Testis (tissue), 3 donors: Measurements from ENCODE around the gene GFM1. TPM values are rescaled to one million over a fixed set of nuclear protein-coding genes. Genes with fewer than 3 reads are reported as not detected.
"Not testable (repeated sequence)": the region's sequence is repeated elsewhere in the genome, so short reads cannot be mapped to it uniquely, and the experiment has no call there.

Experiments
- DNase-seq: peaks from one replicate; pipeline ENCODE4 v3.0.0-alpha.2; 2019
- H3K27ac ChIP-seq, 2 donors: fragments of 200-600 bp; sonication (generic); one replicate each; pipeline ENCODE4 v1.5.1; 2019
- H3K27me3 ChIP-seq: fragments of 200-600 bp; sonication (generic); one replicate; pipeline ENCODE4 v1.5.1; 2019
- H3K36me3 ChIP-seq: fragments of 200-600 bp; sonication (generic); one replicate; pipeline ENCODE4 v1.5.1; 2017; ENCODE audit warnings: low read depth; ENCODE audit errors: missing control alignments
- H3K4me1 ChIP-seq: fragments of 200-600 bp; sonication (generic); one replicate; pipeline ENCODE4 v1.5.1; 2019
- H3K4me3 ChIP-seq, 2 donors: fragments of 200-600 bp; sonication (generic); one replicate each; pipeline ENCODE4 v1.5.1; 2017 to 2019
- H3K9me3 ChIP-seq: fragments of 200-600 bp; sonication (generic); one replicate; pipeline ENCODE4 v1.5.1; 2017
- POLR2A ChIP-seq: fragments of 450-650 bp; IDR thresholded peaks from one replicate; pipeline ENCODE4 v1.6.1; 2017; ENCODE audit warnings: antibody characterized with exemption, mild to moderate bottlenecking, moderate library complexity
- WGBS, 2 donors: methylation state at CpG; one replicate each; pipeline ENCODE4 v1.1.5; 2018; 5-methylcytosine and 5-hydroxymethylcytosine counted together
- intact Hi-C: fragments of 100-400 bp; cut with DNase I; formaldehyde crosslinking; loops from one replicate; pipeline ENCODE4 v1.15.1; 2023; ENCODE audit warnings: low total_unique reads
- polyA plus RNA-seq: library from polyadenylated mRNA; stranded (reverse); fragments of 350-450 nt; fragmentation: Illumina TruSeq; extraction: RNeasy Lipid Tissue Mini Kit (QIAGEN cat#74804); gene quantifications from one replicate; pipeline ENCODE4 v1.2.3, GENCODE V29; 2014; ENCODE audit warnings: low read depth, low replicate concordance; ENCODE audit not compliant: insufficient read depth
- total RNA-seq, 2 donors: library from RNA; depleted of rRNA; stranded (reverse); fragments of >200 nt; gene quantifications; one replicate each; pipeline ENCODE4 v1.2.3, GENCODE V29; 2016
- TF ChIP-seq, protein P1 (sequence below), 3 experiments: fragments of 450-650 bp in 2 of 3; fragments of 200-600 bp in 1 of 3; sonication (generic) in 1 of 3; IDR thresholded peaks; one replicate each; pipeline ENCODE4 v1.5.1; 2016 to 2019; ENCODE audit warnings: antibody characterized with exemption in 3 of 3, mild to moderate bottlenecking in 2 of 3, moderate library complexity in 1 of 3

Gene GFM1
- total and polyA plus RNA-seq, 3 donors from 2014 or later: 48.1 to 83.1 (median 76.6) TPM

DNA sequence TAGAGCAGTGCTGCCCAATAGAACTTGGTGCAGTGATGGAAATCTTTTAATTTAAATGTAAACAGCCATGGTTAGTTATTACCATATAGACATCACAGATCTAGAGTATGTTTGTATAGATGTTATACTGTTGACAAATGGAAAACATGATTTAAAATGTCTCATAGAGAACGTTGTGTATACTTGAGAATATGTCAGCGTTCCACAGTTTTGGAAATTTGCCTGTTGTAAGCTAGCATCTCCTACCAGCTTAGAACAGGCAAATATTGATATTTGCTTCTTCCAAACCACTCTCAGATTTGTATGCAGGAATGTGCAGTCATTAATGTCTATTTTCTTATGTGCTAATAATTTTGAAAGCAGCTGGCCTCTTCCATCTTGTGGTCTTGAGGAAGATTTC is 36.5 kb downstream of the GFM1 start:
- 83 to 85% methylated on average over 2 of the region's 2 CpGs for WGBS, 2 donors
- Histone ChIP-seq H3K4me1 (no peaks in the 10 kb centered on the region), H3K36me3 (no peaks in the 10 kb centered on the region), H3K27me3 (no peaks in the 10 kb centered on the region), H3K27ac (no peak overlapping the region), H3K4me3 (no peak overlapping the region), H3K9me3 (no peaks in the 10 kb centered on the region)
- intact Hi-C loops: no loop called here
- TF ChIP-seq POLR2A: no peak
- no peak for DNase-seq

GRCh38 chr3:158683230-158683962 is 39.1 kb downstream of the GFM1 start:
- Histone ChIP-seq H3K4me1 (no peaks in the 10 kb centered on the region), H3K27me3 (no peaks in the 10 kb centered on the region), H3K9me3 (no peaks in the 10 kb centered on the region), H3K36me3 (no peaks in the 10 kb centered on the region), H3K4me3 (no peak overlapping the region), H3K27ac (no peak overlapping the region)
- intact Hi-C loops: no loop called here
- DNase-seq: no peak
- TF ChIP-seq, protein P1, sequence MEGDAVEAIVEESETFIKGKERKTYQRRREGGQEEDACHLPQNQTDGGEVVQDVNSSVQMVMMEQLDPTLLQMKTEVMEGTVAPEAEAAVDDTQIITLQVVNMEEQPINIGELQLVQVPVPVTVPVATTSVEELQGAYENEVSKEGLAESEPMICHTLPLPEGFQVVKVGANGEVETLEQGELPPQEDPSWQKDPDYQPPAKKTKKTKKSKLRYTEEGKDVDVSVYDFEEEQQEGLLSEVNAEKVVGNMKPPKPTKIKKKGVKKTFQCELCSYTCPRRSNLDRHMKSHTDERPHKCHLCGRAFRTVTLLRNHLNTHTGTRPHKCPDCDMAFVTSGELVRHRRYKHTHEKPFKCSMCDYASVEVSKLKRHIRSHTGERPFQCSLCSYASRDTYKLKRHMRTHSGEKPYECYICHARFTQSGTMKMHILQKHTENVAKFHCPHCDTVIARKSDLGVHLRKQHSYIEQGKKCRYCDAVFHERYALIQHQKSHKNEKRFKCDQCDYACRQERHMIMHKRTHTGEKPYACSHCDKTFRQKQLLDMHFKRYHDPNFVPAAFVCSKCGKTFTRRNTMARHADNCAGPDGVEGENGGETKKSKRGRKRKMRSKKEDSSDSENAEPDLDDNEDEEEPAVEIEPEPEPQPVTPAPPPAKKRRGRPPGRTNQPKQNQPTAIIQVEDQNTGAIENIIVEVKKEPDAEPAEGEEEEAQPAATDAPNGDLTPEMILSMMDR (IDR thresholded peaks at IDR 0.05): no peak
- no peak for TF ChIP-seq POLR2A
- WGBS, 2 donors: 94 to 97% methylated on average over 5 of the region's 5 CpGs

GRCh38 chr3:158685159-158685558 is 40.8 kb downstream of the GFM1 start:
- Histone ChIP-seq H3K27ac (no peak overlapping the region), H3K36me3 (no peaks in the 10 kb centered on the region), H3K4me3 (no peak overlapping the region), H3K27me3 (no peaks in the 10 kb centered on the region), H3K4me1 (no peaks in the 10 kb centered on the region), H3K9me3 (no peaks in the 10 kb centered on the region)
- intact Hi-C loops: no loop called here
- TF ChIP-seq, protein P1 (IDR thresholded peaks at IDR 0.05): no peak
- no peak for TF ChIP-seq POLR2A
- no peak for DNase-seq
- WGBS, 2 donors: 62 to 83% methylated on average over 2 of the region's 2 CpGs

DNA sequence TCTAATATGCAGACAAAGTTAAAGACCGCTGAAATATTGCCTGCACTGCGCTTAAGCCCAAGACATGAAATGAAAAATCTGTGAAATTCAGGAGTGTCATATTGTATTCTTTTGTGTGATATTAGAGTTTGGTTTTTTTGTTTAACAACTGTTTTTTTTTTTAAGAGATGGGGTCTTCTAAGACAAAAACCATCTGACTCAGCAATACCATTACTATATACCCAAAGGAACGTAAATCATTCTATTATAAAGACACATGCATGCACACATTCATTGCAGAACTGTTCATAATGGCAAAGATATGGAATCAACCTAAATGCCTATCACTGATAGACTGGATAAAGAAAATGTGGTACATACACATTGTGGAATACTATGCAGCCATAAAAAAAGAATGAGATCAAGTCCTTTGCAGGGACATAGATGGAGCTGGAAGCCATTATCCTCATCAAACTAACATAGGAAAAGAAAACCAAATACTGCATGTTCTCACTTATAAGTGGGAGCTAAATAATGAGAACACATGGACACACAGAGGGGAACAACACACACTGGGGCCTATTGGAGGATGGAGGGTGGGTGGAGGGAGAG is 49.6 kb downstream of the GFM1 start:
- H3K36me3 ChIP-seq, intact Hi-C loops, H3K4me1 ChIP-seq, H3K4me3 ChIP-seq, H3K9me3 ChIP-seq, DNase-seq, H3K27ac ChIP-seq, H3K27me3 ChIP-seq: not testable (repeated sequence)
- WGBS, 2 donors: 32 to 99% methylated on average over 3 of the region's 3 CpGs

DNA sequence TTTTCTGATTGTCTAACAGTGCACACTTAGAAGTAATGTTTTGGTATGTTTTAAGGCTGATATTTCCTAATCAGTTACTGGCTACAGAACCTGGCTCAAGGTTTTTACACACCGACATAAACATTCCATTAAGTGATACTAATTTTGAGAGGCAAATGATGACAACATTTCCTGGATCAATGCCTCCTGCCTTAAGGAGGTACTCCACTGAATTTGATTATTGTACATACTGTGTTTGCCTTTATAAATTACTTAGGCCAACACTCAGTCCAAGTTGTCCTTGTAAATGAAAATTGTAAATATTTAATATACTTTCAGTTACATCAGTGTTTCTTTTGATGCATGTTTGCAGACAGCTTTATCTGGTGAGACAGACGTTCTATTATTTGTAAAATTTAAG is 52.3 kb downstream of the GFM1 start:
- no peak for DNase-seq
- no peak for TF ChIP-seq POLR2A
- TF ChIP-seq, protein P1 (IDR thresholded peaks at IDR 0.05): no peak
- no peaks in the 10 kb centered on the region for H3K4me1 ChIP-seq
- H3K4me3 ChIP-seq: no peak overlapping the region
- H3K9me3 ChIP-seq: no peaks in the 10 kb centered on the region
- H3K27ac ChIP-seq: no peak overlapping the region
- no peaks in the 10 kb centered on the region for H3K27me3 ChIP-seq
- 53 to 70% methylated on average over 2 of the region's 2 CpGs for WGBS, 2 donors
- no peaks in the 10 kb centered on the region for H3K36me3 ChIP-seq
- intact Hi-C loops: no loop called here

- Histone ChIP-seq H3K27me3 (no peaks in the 10 kb centered on the region), H3K9me3 (no peaks in the 10 kb centered on the region), H3K27ac (no peak overlapping the region), H3K4me1 (no peaks in the 10 kb centered on the region), H3K36me3 (no peaks in the 10 kb centered on the region), H3K4me3 (no peak overlapping the region)
- TF ChIP-seq POLR2A: no peak
- TF ChIP-seq, protein P1 (IDR thresholded peaks at IDR 0.05): no peak
- intact Hi-C loops: no loop called here
- no peak for DNase-seq
Measured at GRCh38 chr3:158700559-158700958, 56.2 kb downstream of the GFM1 start.
